ENCODE data around the gene ASXL1. TPM values are rescaled to one million over a fixed set of nuclear protein-coding genes. Genes with fewer than 3 reads are reported as not detected.

ASXL1 gene
- total RNA-seq, 3 donors from 2014 or later (not counting 1 experiment from before 2014, with no cell fraction given), result 106 to 125 (median 108) TPM

- peak overlapping the region; percentile 34 for H3K27ac ChIP-seq (ENCODE audit: low read length)
- H3K36me3 ChIP-seq (ENCODE audit: control insufficient read depth, insufficient read depth, low read length), result peaks cover 27% of the 10 kb centered on the region
- H3K4me1 ChIP-seq (ENCODE audit: control insufficient read depth, insufficient read depth, low read length), result peaks cover 65% of the 10 kb centered on the region
- 33% methylated on average over 28 of the region's 28 CpGs for WGBS (ENCODE audit: insufficient coverage)
- no peak for DNase-seq
- H3K27me3 ChIP-seq (ENCODE audit: control insufficient read depth, insufficient read depth, low read length), result no peaks in the 10 kb centered on the region
- peak; percentile 54 to 71 (median 63) for ATAC-seq
- Mint-ChIP-seq H3K27me3 (ENCODE audit: low read depth in 2 of 2) (no peaks in the 10 kb centered on the region), H3K4me1 (peaks cover 41 to 74% of the 10 kb centered on the region in 2 donors), H3K9me3 (no peaks in the 10 kb centered on the region), H3K27ac (peak overlapping the region; percentile 12 to 87), H3K36me3 (no peaks in the 10 kb centered on the region), H3K4me3 (peak overlapping the region; percentile 62)
- no peak for TF ChIP-seq CTCF (IDR thresholded peaks at IDR 0.05)
- intact Hi-C loops (cut with micrococcal nuclease), result no loop called here
- no peak overlapping the region for H3K4me3 ChIP-seq (ENCODE audit: low read length)
- H3K9me3 ChIP-seq (ENCODE audit: control insufficient read depth, insufficient read depth, low read length), result no peaks in the 10 kb centered on the region
Measured at GRCh38 chr20:32474967-32475811, 117.1 kb downstream of the ASXL1 start.

- H3K4me1 ChIP-seq (ENCODE audit: control insufficient read depth, insufficient read depth, low read length), result peaks cover 70% of the 10 kb centered on the region
- no peak overlapping the region for H3K4me3 ChIP-seq (ENCODE audit: low read length)
- H3K4me1 Mint-ChIP-seq, result peaks cover 51 to 75% of the 10 kb centered on the region in 2 donors
- peaks cover 20% of the 10 kb centered on the region for H3K36me3 ChIP-seq (ENCODE audit: control insufficient read depth, insufficient read depth, low read length)
- ATAC-seq, result no peak
- H3K36me3 Mint-ChIP-seq, result no peaks in the 10 kb centered on the region
- H3K27me3 Mint-ChIP-seq (ENCODE audit: low read depth in 2 of 2), result no peaks in the 10 kb centered on the region
- DNase-seq, result peak in 1 of 2 donors; percentile 33
- no peaks in the 10 kb centered on the region for H3K9me3 Mint-ChIP-seq
- TF ChIP-seq CTCF (IDR thresholded peaks at IDR 0.05), result no peak
- H3K27ac Mint-ChIP-seq, result peak overlapping the region; percentile 12 to 87
- peak overlapping the region; percentile 62 for H3K4me3 Mint-ChIP-seq
- H3K27ac ChIP-seq (ENCODE audit: low read length), result no peak overlapping the region
- intact Hi-C loops (cut with micrococcal nuclease), result no loop called here
- whole genome bisulfite sequencing (ENCODE audit: insufficient coverage), result 67% methylated on average over 22 of the region's 22 CpGs
- no peaks in the 10 kb centered on the region for H3K27me3 ChIP-seq (ENCODE audit: control insufficient read depth, insufficient read depth, low read length)
- no peaks in the 10 kb centered on the region for H3K9me3 ChIP-seq (ENCODE audit: control insufficient read depth, insufficient read depth, low read length)
Measured at GRCh38 chr20:32476684-32477593, 118.8 kb downstream of the ASXL1 start.

- peak overlapping the region; percentile 12 to 87 for H3K27ac Mint-ChIP-seq
- no peak overlapping the region for H3K27ac ChIP-seq (ENCODE audit: low read length)
- H3K4me3 ChIP-seq (ENCODE audit: low read length), result no peak overlapping the region
- ATAC-seq (no peak), DNase-seq (no peak)
- no peak for TF ChIP-seq CTCF (IDR thresholded peaks at IDR 0.05)
- no peaks in the 10 kb centered on the region for H3K36me3 Mint-ChIP-seq
- WGBS (ENCODE audit: insufficient coverage), result 83% methylated on average over 11 of the region's 11 CpGs
- H3K27me3 Mint-ChIP-seq (ENCODE audit: low read depth in 2 of 2), result no peaks in the 10 kb centered on the region
- intact Hi-C loops (cut with micrococcal nuclease), result no loop called here
- no peaks in the 10 kb centered on the region for H3K9me3 Mint-ChIP-seq
- H3K27me3 ChIP-seq (ENCODE audit: control insufficient read depth, insufficient read depth, low read length), result no peaks in the 10 kb centered on the region
- H3K4me1 ChIP-seq (ENCODE audit: control insufficient read depth, insufficient read depth, low read length), result peaks cover 72% of the 10 kb centered on the region
- peaks cover 51 to 75% of the 10 kb centered on the region in 2 donors for H3K4me1 Mint-ChIP-seq
- no peaks in the 10 kb centered on the region for H3K9me3 ChIP-seq (ENCODE audit: control insufficient read depth, insufficient read depth, low read length)
- peaks cover 14% of the 10 kb centered on the region for H3K36me3 ChIP-seq (ENCODE audit: control insufficient read depth, insufficient read depth, low read length)
- peak overlapping the region; percentile 53 for H3K4me3 Mint-ChIP-seq
Measured at GRCh38 chr20:32477594-32478512, 119.7 kb downstream of the ASXL1 start.
